HG02884 (cell line): Measurements from ENCODE around the gene ARHGAP35.
"Not testable (repeated sequence)": the region's sequence is repeated elsewhere in the genome, so short reads cannot be mapped to it uniquely, and the experiment has no call there.

Source experiments
- ATAC-seq: cut with Tn5 transposase; IDR thresholded peaks from one replicate; pipeline ENCODE4 v1.9.1; 2021; ENCODE audit warnings: mild to moderate bottlenecking, moderate library complexity; ENCODE audit not compliant: unreplicated experiment

ARHGAP35 gene

GRCh38 chr19:46842791-46843190 is 18.0 kb upstream of the ARHGAP35 start:
- ATAC-seq = no peak

DNA sequence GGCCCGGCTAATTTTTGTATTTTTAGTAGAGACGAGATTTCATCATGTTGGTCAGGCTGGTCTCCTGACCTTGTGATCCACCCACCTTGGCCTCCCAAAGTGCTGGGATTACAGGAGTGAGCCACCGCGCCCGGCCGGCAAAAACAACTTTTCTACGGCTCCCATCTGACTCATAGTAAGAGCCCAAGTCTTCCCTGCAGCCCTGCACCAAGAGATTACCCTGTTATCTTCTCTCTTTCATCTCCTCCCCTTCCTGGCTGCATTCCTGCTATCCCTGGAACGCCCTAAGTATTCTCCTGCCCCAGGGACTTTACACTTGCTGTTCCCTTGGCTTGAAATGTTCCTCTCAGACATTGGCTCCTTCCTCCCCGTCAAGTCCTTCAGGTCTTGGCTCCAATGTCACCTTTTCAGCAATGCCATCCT is 16.7 kb upstream of the ARHGAP35 start:
- ATAC-seq = no peak

- ATAC-seq = no peak
Measured at GRCh38 chr19:46845959-46846459, 14.8 kb upstream of the ARHGAP35 start.

- ATAC-seq = no peak
Measured at GRCh38 chr19:46847528-46847927, 13.3 kb upstream of the ARHGAP35 start.

GRCh38 chr19:46848389-46848788 is 12.4 kb upstream of the ARHGAP35 start:
- no peak for ATAC-seq

- no peak for ATAC-seq
Measured at GRCh38 chr19:46849610-46850009, 11.2 kb upstream of the ARHGAP35 start.

DNA sequence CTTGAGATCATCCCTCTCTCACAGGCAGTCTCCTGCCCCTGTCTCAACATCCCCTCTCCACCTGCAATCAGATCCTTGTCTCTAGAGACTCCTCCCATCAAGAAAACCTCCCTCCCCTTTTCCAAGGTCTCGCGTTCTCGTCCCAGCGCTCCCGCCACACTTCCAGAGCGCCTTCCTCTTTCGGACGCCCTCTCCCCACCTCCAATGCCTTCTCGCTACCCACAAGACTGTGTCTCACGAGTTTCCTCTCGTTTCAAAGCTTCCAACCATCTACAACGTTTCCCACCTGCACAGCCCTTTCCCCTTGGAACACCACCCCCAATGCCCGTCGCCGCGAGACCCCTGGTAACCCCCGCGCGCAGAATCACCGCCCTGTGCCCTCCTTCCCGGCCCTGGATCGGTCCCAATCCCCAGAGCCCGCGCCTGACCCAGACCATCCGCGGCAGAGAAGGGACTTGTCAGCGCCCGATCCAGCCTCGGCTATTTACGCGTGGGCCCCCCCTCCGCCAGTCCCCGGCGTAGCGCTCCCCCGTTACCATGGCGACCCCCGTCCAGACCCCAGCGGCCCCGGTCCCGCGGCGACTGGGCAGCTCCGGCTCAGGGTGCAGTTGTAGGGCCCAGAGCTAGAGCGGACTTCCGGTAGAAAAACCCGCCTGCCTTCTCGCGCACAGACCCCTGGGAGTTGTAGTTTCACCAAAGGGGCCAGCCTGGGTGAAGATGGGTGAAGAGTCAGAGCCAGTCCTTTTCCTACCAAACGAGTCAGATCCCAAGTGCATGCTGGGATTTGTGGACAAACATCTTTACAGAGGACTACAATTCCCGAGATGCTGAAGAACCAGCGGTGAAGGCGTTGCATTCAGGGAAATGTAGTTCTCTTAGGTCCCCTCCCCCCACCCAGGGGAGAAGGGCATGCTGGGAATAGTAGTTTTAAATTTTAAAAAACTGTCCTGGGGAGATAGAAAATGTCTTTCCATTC is 10.3 kb upstream of the ARHGAP35 start, which contains the start of gene AP2S1:
AP2S1 (minus strand) TSS at position 619 of the 976 bp plus-strand sequence; CDS start at position 539, 80 bp downstream.
- peak; percentile 85 for ATAC-seq

DNA sequence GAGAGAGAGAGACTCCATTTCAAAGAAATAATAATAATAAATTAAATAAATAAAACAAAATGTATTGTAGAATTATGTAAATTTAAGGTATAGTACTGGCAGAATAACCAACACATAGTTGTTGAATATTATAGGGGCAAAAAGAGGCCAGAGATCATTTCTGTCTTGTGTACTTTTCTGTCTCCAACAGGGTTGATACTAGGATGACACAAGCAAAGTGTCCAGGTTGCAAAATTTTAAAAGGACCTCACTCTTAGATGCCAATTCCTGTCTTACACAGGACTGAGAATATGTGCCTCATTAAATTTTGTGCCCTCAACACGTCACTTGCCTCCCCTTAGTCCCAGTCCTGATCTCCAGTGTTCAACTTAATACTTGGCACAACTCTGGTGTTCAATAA is 8.0 kb upstream of the ARHGAP35 start:
- ATAC-seq = no peak

- not testable (repeated sequence) for ATAC-seq
Measured at GRCh38 chr19:46854698-46855097, 6.1 kb upstream of the ARHGAP35 start.

DNA sequence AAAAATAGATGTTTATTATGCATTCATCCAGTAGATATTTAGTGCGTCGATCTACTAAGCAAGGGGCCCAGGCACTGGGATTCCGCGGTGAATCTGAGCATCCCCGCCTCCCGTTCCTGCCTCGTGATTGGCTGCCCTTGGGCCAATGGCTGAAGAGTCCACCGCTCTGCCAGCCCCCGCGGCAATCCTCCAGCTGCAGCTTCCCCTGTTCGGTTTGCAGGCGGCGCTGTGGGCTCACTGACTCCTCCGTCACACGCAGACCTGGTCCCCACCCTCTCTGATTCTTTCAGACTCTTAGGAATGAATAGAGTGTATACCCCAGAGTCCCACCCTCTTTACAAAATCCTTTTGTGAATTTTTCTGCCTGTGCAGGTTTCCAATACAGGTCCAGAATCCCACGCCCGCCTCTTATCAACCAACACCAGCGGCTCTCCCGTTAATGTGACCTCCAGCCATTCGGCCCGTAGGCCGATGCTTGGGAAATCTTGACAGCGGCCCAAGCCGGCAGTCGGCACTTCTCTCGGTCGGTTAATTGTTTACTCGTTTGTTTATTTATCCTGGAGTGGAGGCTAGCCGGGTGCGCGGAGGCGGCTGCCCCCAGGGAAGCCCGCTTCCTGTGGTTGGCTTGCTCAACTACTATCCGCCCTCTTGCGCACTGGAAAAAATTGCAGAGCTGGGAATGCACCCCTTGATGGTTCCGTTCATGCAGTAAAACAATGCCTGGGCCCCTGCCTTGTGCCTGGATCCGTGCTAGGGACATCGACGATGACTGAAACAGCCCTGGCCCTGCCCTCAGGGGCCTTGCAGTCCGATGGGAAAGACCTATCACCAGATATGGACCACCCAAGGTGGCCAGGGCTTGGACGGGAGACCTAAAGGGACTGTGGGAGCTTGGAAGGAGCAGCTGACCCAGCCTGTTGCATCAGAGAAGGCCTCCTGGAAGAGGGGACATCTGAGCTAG is 4.5 kb upstream of the ARHGAP35 start:
- ATAC-seq = peak; percentile 33

DNA sequence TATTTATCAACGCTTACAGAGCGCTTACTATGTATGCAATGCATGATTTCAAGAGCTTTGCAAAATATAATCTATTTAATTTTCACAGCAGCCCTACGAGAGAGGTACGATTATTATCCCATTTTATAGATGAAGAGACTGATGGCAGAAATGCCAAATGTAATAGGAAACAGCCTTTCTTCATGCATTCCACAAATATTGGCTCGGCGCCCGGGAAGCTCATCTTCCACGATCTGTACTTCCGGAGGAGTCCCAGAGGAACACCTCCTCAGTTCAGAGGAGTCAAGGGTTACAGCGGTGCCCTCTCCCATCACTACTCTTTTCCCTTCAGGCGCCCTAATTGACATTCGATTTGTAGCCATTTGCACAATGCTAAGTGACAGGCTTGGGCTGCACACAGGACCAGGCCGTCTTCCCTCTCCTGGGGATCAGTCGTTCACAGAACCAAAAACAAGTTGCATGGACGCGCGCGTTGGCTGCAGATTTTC is 1.1 kb upstream of the ARHGAP35 start:
- ATAC-seq = no peak

DNA sequence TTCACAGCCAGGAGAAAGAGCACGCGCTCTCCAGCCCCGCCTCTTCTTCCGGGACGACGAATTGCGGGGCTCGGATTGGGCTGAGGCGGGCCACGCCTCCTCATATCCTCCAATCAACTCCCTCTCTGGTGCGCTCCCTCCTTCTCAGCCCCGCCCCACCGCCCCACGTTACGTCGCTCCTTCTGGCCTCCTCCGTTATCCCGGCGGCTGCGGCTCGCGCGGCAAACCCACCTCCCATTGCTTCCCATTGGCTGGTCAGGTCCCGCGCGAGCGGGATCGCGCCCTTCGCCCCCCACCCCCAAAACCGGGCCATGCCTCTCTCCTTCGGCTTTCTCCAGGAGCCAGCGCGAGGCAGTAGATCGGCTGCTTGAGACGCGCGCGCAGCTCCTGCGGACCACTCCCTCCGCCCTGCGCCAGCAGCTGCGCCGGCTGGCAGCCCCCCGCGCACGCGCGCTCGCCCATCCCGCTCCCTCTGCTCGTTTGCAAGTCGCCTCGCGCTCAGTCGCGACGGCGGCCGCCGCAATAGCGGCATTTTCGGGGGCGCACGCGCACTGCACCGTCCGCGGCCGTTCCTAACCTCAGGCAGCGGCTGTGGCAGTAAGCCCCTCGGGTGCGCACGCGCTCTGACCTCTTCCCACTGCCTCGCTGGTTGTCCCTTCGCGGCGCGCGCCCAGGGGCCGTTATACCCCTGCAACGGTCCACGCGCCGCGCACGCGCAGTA is 512 bp upstream of the ARHGAP35 start:
- peak; percentile 66 for ATAC-seq

DNA sequence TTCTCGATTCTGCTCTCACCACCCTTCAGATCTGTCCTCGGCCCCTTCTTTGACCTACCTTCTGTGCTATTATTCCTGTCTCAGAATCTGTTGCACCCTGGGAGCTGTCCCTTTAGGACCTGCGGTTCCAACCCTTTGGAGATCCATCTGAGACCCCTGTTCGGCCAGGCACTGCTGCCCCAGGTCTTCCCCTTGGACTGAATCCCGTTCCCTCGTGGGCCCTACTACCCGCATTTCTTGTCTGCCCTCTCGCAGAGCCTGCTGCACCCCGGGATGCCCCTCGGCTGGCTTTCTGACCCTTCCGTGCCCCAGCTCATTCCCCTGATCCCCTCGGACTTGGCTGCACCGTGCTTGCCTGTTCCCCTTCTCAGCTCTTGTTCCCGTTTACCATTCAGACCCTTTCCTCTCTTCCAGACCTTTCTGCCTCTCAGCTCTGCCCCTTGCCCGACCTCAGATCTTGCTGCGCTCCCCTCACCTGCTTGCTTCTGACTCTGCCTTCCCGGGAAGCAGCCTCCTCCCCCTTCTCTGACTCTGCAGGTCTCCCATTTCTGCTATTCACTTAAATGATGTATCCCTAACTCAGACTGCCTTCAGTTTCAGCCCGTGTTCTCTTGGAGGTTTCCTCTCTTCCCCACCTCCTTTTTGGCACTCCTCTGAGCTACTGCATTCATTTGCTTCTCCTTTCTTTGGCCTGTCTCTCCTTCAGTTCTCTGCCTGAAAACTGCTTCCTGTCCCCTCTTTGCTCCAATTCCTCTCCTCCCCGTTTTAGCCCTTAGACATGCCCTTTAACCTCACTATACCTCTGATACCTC is 1.1 kb downstream of the ARHGAP35 start:
- ATAC-seq = no peak

- no peak for ATAC-seq
Measured at GRCh38 chr19:46862503-46862834, 1.7 kb downstream of the ARHGAP35 start.

DNA sequence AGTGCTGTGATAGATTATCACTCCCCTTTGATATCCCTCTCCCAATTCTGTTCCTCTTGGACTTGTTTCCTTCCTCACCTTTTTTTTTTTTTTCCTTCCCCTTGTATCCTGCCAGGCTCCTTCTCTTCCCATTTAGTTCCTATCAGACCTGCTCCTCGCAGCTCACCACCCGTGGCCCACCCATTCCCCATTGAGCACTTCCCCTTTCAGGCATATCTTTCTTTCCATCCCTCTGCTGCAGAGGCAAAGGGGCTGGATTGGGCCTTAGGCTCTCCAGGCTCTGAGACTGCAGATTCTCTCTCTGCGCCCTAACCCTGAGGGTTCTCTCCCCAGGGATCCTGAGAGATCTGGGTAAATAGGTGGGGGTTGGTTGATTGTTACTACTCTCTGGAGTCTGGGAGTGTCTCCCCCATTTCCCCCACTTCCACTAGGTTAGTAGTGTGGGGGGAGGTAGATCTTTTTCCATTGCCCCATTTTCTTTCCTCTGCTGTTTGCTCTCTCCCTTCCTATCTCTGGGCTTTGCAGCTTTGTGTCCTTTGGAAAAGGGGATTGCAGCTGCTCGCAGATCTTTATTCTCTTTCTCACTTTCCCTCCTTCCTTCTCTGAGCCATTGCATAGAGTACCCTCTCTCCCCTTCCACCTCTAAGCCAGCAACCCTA is 2.3 kb downstream of the ARHGAP35 start:
- ATAC-seq = no peak

DNA sequence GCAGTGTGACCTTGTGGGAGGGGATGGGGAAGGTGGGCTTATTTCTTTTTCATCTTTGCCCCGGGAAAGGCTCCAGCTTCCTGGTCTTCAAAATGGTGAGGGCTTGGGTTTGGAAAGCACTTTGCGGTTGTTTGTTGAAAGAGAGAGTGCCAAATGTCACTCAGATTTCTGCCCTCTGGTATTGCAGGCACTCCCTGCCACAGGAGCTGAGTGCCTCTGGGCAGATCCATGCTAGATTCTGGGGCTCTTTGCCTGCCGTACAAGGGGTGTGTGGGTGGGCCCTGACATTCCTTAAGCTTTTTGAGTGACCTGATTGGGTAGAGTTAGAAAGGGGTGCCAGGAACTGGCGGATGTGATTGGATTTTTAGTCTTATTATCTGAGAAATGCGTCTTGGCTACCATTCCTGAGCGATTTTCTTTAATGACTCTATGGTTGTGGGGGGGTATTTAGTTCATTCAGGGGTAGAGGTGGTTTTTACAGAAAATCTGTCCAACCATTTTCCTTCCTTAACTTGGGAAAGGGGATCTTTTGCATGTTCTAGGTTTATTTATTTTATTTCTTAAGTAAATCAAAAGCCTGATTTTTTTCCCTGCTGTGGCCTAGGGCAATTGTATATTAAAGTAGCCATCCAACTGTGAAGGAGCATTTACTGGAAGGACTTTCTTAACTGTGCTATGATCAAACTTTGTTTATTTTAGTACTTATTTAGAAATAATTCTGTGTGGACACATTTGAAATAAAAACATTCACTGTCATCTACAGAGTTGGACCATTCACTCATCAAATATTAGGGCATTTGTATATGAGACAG is 3.2 kb downstream of the ARHGAP35 start:
- ATAC-seq = no peak

- no peak for ATAC-seq
Measured at GRCh38 chr19:46866407-46867136, 5.8 kb downstream of the ARHGAP35 start.

GRCh38 chr19:46867170-46867569 is 6.4 kb downstream of the ARHGAP35 start:
- ATAC-seq = no peak
